Activated CD8-positive, alpha-beta T cell treated with anti-CD3 and anti-CD28 coated beads for 36 hours (primary cell): ENCODE data around the gene TMC8. TPM values are rescaled to one million over a fixed set of nuclear protein-coding genes. Genes with fewer than 3 reads are reported as not detected.

Source experiments
- ATAC-seq: fragments of 200-7000 bp; cut with Tn5 transposase; one replicate; pipeline ENCODE4 v1.10.0; 2021; ENCODE audit warnings: mild to moderate bottlenecking, moderate library complexity
- CTCF ChIA-PET: fragments of 350-600 bp; sonication (Branson Sonifier 250); formaldehyde crosslinking; loops from one replicate; lab custom pipeline; 2021; ENCODE audit warnings: antibody characterized with exemption; lab: Charles Lee
- POLR2A ChIA-PET: fragments of 350-600 bp; sonication (Branson Sonifier 250); formaldehyde crosslinking; loops from one replicate; lab custom pipeline; 2021; ENCODE audit warnings: antibody characterized with exemption; lab: Charles Lee
- DNase-seq: peaks from one replicate; pipeline ENCODE4 v3.0.0-alpha.2; 2020
- H3K27ac Mint-ChIP-seq: one replicate; pipeline ENCODE4 v1.8.0; 2021; ENCODE audit warnings: mild to moderate bottlenecking, mixed read lengths
- H3K27me3 Mint-ChIP-seq: one replicate; pipeline ENCODE4 v1.8.0; 2021; ENCODE audit warnings: mixed read lengths
- H3K36me3 Mint-ChIP-seq: one replicate; pipeline ENCODE4 v1.8.0; 2021; ENCODE audit warnings: low read depth, mixed read lengths
- H3K4me1 Mint-ChIP-seq: one replicate; pipeline ENCODE4 v1.8.0; 2021; ENCODE audit warnings: low read depth, mixed read lengths
- H3K4me3 Mint-ChIP-seq: one replicate; pipeline ENCODE4 v1.8.0; 2021; ENCODE audit warnings: mild to moderate bottlenecking, moderate library complexity, mixed read lengths
- H3K9me3 Mint-ChIP-seq: one replicate; pipeline ENCODE4 v1.8.0; 2021; ENCODE audit warnings: mixed read lengths
- intact Hi-C: fragments of 100-400 bp; cut with micrococcal nuclease; formaldehyde crosslinking; loops from one replicate; pipeline ENCODE4 v1.10.0; 2022
- total RNA-seq, 2 experiments: library from RNA; stranded (reverse); gene quantifications; one replicate each; pipeline ENCODE4 v1.2.3, GENCODE V29; 2021
- TF ChIP-seq, protein P1 (sequence below): fragments of 200-600 bp; IDR thresholded peaks from one replicate; pipeline ENCODE4 v1.8.0; 2022; ENCODE audit warnings: antibody characterized with exemption, mild to moderate bottlenecking

TMC8 gene
- total RNA-seq, 2 experiments from 2014 or later, result 182 to 197 TPM

DNA sequence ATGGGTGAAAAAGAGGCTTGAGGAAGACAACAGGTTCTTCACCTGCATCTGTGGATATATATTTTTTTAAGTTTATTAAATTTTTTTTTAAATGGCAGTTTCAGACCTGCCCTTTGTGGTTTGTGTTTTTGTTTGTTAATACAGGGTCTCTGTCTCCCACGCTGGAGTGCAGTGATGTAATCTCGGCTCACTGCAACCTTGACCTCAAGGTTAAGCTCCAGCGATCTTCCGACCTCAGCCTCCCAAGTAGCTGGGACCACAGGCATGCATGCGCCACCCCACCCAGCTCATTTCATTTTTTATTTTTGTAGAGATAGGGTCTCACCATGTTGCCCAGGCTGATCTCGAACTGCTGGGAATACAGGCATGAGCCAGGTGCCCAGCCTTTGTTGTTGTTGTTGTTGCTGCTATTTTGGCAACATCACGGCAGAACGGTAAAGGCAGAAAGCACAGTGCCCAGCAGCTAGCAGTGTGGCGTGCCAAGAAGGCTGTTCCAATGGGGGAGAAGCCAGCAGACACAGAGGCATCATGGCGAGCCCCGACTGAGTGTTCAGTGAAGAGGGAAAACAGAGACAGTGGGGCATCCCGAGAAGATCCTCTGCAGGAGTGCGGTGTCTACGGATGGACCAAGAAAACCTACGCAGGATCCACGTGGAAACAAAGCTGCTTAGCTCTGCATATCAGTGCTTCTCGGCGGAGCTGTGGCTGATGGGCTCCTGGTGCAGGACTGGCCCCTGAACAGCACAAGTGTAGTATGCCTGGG lies 21.7 kb upstream of the TMC8 start:
- POLR2A ChIA-PET, result interaction anchor here (0.8 to 1.7 kb wide), 5 partner anchors 9 to 29 kb away, joined by 3 to 5 read pairs (median 4); no protein-coding TSS in a partner anchor
- TF ChIP-seq, protein P1, sequence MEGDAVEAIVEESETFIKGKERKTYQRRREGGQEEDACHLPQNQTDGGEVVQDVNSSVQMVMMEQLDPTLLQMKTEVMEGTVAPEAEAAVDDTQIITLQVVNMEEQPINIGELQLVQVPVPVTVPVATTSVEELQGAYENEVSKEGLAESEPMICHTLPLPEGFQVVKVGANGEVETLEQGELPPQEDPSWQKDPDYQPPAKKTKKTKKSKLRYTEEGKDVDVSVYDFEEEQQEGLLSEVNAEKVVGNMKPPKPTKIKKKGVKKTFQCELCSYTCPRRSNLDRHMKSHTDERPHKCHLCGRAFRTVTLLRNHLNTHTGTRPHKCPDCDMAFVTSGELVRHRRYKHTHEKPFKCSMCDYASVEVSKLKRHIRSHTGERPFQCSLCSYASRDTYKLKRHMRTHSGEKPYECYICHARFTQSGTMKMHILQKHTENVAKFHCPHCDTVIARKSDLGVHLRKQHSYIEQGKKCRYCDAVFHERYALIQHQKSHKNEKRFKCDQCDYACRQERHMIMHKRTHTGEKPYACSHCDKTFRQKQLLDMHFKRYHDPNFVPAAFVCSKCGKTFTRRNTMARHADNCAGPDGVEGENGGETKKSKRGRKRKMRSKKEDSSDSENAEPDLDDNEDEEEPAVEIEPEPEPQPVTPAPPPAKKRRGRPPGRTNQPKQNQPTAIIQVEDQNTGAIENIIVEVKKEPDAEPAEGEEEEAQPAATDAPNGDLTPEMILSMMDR, result no peak
- ATAC-seq (no peak), DNase-seq (no peak)
- H3K27ac Mint-ChIP-seq, result no peak overlapping the region
- H3K27me3 Mint-ChIP-seq, result no peaks in the 10 kb centered on the region
- no peaks in the 10 kb centered on the region for H3K9me3 Mint-ChIP-seq
- H3K36me3 Mint-ChIP-seq, result peaks cover 39% of the 10 kb centered on the region
- H3K4me1 Mint-ChIP-seq, result peaks cover 31% of the 10 kb centered on the region
- CTCF ChIA-PET, result interaction anchor here (0.6 to 1.0 kb wide), 3 partner anchors 17 to 25 kb away, joined by 3 to 4 read pairs (median 3); no protein-coding TSS in a partner anchor
- H3K4me3 Mint-ChIP-seq, result no peak overlapping the region
- intact Hi-C loops, result no loop called here

DNA sequence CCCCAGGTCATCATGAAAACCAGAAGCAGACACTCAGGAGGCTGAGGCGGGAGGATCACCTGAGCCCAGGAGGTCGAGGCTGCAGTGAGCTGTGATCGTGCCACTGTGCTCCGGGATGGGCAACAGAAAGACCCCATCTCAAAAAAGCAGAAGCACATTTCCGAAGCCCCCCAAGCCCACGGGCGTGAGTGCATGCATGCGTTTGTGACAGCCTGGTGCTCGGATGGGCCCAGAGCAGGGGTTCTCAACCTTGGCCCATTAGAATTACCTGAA lies 21.1 kb upstream of the TMC8 start:
- no peak overlapping the region for H3K27ac Mint-ChIP-seq
- POLR2A ChIA-PET, result interaction anchor here (1.0 to 1.7 kb wide), 4 partner anchors 10 to 28 kb away, joined by 3 to 5 read pairs (median 4); no protein-coding TSS in a partner anchor

DNA sequence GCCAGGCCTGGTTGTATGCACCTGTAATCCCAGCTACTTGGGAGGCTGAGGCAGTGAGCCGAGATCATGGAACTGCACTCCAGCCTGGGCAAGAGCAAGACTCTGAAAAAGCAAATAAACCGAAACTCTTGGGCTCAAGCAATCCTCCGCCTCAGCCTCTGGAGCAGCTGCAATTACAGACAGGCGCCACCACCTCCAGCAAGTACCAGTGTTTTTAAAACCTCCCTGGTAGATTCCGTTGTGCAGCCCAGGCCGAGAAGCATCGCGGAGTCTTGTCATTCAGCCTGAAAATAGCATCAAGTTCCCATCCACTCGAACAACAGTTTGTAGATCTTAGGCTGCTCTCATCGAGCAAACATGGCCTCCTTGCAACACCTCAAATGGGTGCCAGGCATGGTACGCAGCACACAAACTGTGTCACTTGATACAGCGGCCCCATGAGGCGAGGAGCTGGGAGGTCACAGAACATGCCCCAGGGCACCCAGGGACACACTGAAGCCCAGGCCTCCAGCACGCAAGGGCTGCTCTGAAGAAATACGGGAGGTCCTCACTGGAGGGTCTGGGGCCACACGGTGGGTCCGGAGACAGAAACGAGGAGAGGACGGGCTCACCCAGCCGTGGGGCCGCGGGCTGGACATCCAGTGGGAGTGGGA lies 20.1 kb upstream of the TMC8 start:
- intact Hi-C loops, result loop anchor here (5.0 kb wide), 1 partner anchor 57 kb away; the partner anchor contains the start of gene SYNGR2
- CTCF ChIA-PET, result interaction anchor here (0.8 to 7.4 kb wide), 3 partner anchors 25 to 66 kb away, joined by 3 to 74 read pairs (median 31); no protein-coding TSS in a partner anchor
- ATAC-seq (no peak), DNase-seq (no peak)
- H3K4me3 Mint-ChIP-seq, result no peak overlapping the region
- no peaks in the 10 kb centered on the region for H3K27me3 Mint-ChIP-seq
- POLR2A ChIA-PET, result interaction anchor here (0.9 to 5.4 kb wide), 4 partner anchors 10 to 24 kb away, joined by 3 to 56 read pairs (median 5); no protein-coding TSS in a partner anchor
- H3K36me3 Mint-ChIP-seq, result peaks cover 50% of the 10 kb centered on the region
- no peak overlapping the region for H3K27ac Mint-ChIP-seq
- H3K4me1 Mint-ChIP-seq, result peaks cover 44% of the 10 kb centered on the region
- TF ChIP-seq, protein P1, result no peak
- no peaks in the 10 kb centered on the region for H3K9me3 Mint-ChIP-seq

More for the DNA sequence above, 21.1 kb upstream of the TMC8 start:
- Mint-ChIP-seq H3K4me3 (no peak overlapping the region), H3K36me3 (peaks cover 45% of the 10 kb centered on the region), H3K4me1 (peaks cover 36% of the 10 kb centered on the region), H3K9me3 (no peaks in the 10 kb centered on the region), H3K27me3 (no peaks in the 10 kb centered on the region)
- CTCF ChIA-PET, result interaction anchor here (1.0 kb wide), 1 partner anchor 19 kb away, joined by 4 read pairs; no protein-coding TSS in a partner anchor
- no peak for DNase-seq
- no peak for ATAC-seq
- intact Hi-C loops, result no loop called here
- TF ChIP-seq, protein P1, result no peak

DNA sequence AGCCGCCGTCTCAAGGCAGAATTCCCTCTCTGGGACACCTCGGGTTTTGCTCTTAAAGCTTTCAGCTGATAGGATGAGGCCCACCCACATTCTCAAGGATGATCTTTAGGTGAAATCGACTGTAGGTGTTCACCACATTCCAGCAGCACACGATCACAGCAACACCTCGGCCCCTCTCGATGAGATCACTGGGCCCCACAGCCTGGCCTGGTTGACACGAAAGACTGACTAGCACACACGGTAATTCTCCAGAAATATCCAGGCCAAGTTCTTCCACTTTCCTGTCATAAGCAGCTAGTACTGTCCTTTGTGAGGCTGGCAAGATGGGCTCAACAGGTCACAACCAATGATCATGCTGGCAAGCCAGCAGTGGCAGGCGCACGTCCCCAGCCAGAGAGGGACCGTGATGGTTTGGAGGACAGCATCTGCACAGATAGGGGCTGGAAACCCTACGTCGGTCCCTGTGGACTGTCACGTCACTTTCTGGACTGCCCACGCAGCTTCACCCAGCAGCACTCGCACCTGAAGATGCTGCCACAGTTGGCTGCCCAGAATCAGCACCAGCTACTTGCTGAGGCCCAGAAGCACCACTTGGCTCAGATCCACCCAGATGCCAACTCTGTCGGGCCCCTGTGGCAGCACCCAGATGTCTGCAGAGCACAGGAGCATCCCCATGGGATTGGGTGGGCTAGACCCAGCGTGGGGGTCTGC lies 19.4 kb upstream of the TMC8 start:
- intact Hi-C loops, result loop anchor here (5.0 kb wide), 1 partner anchor 56 kb away; the partner anchor contains the start of gene SYNGR2
- Mint-ChIP-seq H3K4me3 (no peak overlapping the region), H3K36me3 (peaks cover 50% of the 10 kb centered on the region), H3K4me1 (peaks cover 44% of the 10 kb centered on the region), H3K9me3 (no peaks in the 10 kb centered on the region), H3K27ac (peak overlapping the region; percentile 10), H3K27me3 (no peaks in the 10 kb centered on the region)
- ATAC-seq (no peak), DNase-seq (no peak)
- CTCF ChIA-PET, result interaction anchor here (0.8 to 7.4 kb wide), 5 partner anchors 18 to 65 kb away, joined by 3 to 74 read pairs (median 20); partner anchors contain the start of genes TMC6 and TMC8
- TF ChIP-seq, protein P1, result no peak
- POLR2A ChIA-PET, result interaction anchor here (0.9 to 5.4 kb wide), 3 partner anchors 9 to 23 kb away, joined by 3 to 56 read pairs (median 7); no protein-coding TSS in a partner anchor
